ENCODE results near the gene KRTAP10-6. TPM values are rescaled to one million over a fixed set of nuclear protein-coding genes. Genes with fewer than 3 reads are reported as not detected.

The KRTAP10-6 gene
- total RNA-seq, 4 donors from 2014 or later = not detected

DNA sequence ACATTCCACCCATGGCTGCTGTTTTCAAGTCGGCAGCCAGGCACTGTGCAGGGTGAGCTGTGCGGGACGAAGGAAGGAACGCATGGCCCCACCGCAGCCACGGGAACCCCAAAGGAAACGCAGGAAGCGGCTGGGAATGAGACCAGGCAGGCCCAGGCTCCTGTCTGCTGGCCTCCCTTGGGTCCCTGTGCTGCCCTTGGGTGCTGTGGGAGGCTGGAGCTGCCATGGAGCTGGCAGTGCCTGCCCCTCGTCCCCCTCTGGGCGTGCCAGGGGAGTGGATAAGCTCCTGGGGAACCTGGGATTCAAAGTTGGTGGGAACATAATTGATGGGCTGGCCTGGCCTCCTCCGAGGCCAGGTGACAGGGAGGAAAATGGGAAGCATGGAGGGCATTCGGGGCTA lies 24.0 kb downstream of the KRTAP10-6 start:
- Histone ChIP-seq H3K4me1 (no peaks in the 10 kb centered on the region), H3K36me3 (no peaks in the 10 kb centered on the region), H3K4me3 (no peak overlapping the region), H3K27me3 (no peaks in the 10 kb centered on the region), H3K9me3 (no peaks in the 10 kb centered on the region), H3K27ac (no peak overlapping the region)
- intact Hi-C loops (cut with DNase I; ENCODE audit: low total_unique reads) = no loop called here
- no peak for TF ChIP-seq CTCF (IDR thresholded peaks at IDR 0.05)
- DNase-seq = no peak

DNA sequence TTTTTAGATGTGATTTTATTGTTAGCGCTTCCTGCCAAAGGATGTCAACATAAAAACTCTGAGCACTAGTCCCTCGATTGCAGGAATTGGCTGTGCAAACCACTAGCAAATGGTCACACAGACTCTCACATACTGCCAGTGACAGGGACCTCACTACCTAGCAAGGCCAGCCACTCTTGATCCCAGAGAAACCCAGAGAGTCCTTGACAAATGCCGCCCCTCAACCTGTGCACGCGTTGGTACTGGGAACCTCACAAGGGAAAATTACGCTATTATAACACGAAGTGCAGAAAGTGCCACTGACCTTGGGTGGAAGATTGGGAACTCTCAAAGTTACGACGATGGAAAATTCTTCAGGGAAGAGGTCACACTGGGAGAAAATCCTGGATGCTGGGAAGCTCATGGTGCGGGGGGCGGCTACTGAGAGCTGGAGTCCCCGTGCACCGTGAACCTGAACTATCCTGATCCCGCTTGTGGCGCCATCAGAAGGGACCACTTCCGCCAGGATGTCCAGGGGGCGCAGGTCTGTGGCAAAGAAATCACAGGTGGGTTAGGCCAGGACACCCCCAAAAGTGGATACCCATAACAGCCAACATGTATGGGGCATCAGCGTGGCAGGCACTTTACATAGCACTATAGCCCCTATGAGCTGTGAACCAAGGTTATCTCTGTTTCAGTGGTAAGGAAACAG lies 24.7 kb downstream of the KRTAP10-6 start:
- H3K27ac ChIP-seq = no peak overlapping the region
- H3K27me3 ChIP-seq = no peaks in the 10 kb centered on the region
- no peaks in the 10 kb centered on the region for H3K4me1 ChIP-seq
- peaks cover 0 to under 1% of the 10 kb centered on the region in 2 donors for H3K9me3 ChIP-seq
- no peak for DNase-seq
- no peak overlapping the region for H3K4me3 ChIP-seq
- no peaks in the 10 kb centered on the region for H3K36me3 ChIP-seq
- intact Hi-C loops (cut with DNase I; ENCODE audit: low total_unique reads) = no loop called here
- TF ChIP-seq POLR2A (IDR thresholded peaks at IDR 0.05) = no peak
- TF ChIP-seq CTCF (IDR thresholded peaks at IDR 0.05) = no peak

- H3K27ac ChIP-seq = no peak overlapping the region
- intact Hi-C loops (cut with DNase I; ENCODE audit: low total_unique reads) = no loop called here
- no peaks in the 10 kb centered on the region for H3K4me1 ChIP-seq
- TF ChIP-seq CTCF (IDR thresholded peaks at IDR 0.05) = no peak
- no peak for TF ChIP-seq POLR2A (IDR thresholded peaks at IDR 0.05)
- H3K36me3 ChIP-seq = no peaks in the 10 kb centered on the region
- no peak overlapping the region for H3K4me3 ChIP-seq
- peaks cover 0 to 3% of the 10 kb centered on the region in 2 donors for H3K9me3 ChIP-seq
- DNase-seq = no peak
- no peaks in the 10 kb centered on the region for H3K27me3 ChIP-seq
Measured at GRCh38 chr21:44566403-44566802, 25.9 kb downstream of the KRTAP10-6 start.

- no peaks in the 10 kb centered on the region for H3K4me1 ChIP-seq
- H3K36me3 ChIP-seq = no peaks in the 10 kb centered on the region
- no peak for TF ChIP-seq POLR2A (IDR thresholded peaks at IDR 0.05)
- no peak for TF ChIP-seq CTCF (IDR thresholded peaks at IDR 0.05)
- intact Hi-C loops (cut with DNase I; ENCODE audit: low total_unique reads) = no loop called here
- DNase-seq = no peak
- no peak overlapping the region for H3K4me3 ChIP-seq
- no peaks in the 10 kb centered on the region for H3K27me3 ChIP-seq
- no peak overlapping the region for H3K27ac ChIP-seq
- H3K9me3 ChIP-seq = peaks cover 0 to 3% of the 10 kb centered on the region in 2 donors
Measured at GRCh38 chr21:44564886-44565598, 27.3 kb downstream of the KRTAP10-6 start.

- no peaks in the 10 kb centered on the region for H3K4me1 ChIP-seq
- no peaks in the 10 kb centered on the region for H3K36me3 ChIP-seq
- no peak for DNase-seq
- no peak overlapping the region for H3K4me3 ChIP-seq
- TF ChIP-seq POLR2A (IDR thresholded peaks at IDR 0.05) (no peak), CTCF (IDR thresholded peaks at IDR 0.05) (no peak)
- intact Hi-C loops (cut with DNase I; ENCODE audit: low total_unique reads) = no loop called here
- H3K27me3 ChIP-seq = no peaks in the 10 kb centered on the region
- peaks cover 0 to 3% of the 10 kb centered on the region in 2 donors for H3K9me3 ChIP-seq
- no peak overlapping the region for H3K27ac ChIP-seq
Measured at GRCh38 chr21:44564099-44564498, 28.2 kb downstream of the KRTAP10-6 start.
